GM12801 (cell line): ENCODE measurements around the gene KIF18B.

Source experiments
- TF ChIP-seq, protein P1 (sequence below): IDR thresholded peaks from one replicate; pipeline ENCODE4 v1.5.1; 2011; ENCODE audit warnings: control low read depth; ENCODE audit not compliant: insufficient read length; ENCODE audit errors: extremely low read depth

Gene KIF18B

DNA sequence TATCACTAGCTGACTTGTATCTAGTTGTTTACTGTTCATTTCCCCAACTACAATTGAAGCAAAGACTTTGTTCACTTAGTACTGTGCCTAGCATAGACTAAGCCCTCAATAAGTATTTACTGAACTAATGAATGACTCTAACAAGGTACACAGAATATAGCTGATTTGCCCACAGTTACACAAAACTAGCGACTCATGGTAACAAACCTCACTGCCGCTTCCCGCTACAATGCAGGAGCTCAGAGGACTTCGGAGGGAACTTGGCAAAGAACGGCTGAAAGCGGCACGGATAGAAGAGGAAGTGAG is 48.9 kb downstream of the KIF18B start:
- TF ChIP-seq, protein P1, sequence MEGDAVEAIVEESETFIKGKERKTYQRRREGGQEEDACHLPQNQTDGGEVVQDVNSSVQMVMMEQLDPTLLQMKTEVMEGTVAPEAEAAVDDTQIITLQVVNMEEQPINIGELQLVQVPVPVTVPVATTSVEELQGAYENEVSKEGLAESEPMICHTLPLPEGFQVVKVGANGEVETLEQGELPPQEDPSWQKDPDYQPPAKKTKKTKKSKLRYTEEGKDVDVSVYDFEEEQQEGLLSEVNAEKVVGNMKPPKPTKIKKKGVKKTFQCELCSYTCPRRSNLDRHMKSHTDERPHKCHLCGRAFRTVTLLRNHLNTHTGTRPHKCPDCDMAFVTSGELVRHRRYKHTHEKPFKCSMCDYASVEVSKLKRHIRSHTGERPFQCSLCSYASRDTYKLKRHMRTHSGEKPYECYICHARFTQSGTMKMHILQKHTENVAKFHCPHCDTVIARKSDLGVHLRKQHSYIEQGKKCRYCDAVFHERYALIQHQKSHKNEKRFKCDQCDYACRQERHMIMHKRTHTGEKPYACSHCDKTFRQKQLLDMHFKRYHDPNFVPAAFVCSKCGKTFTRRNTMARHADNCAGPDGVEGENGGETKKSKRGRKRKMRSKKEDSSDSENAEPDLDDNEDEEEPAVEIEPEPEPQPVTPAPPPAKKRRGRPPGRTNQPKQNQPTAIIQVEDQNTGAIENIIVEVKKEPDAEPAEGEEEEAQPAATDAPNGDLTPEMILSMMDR: no peak

DNA sequence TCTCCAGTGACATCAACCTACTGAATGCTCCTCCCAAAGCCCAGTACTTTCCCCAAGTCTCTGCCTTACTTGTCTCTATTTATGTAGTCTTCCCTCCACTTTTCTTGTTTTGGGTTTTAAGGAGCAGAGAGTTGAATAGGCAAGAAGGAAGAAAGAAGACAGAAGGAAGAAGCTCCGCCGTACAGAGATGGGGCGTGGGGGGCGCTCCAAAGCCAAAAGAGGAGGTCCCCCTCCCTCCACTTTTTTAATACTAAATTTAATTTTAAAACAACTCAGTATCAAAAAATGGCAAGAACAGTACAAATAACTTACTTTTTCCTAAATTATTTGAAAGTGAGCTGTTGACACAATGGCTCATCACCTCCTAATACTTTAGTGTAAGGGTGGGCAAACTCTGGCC is 52.9 kb downstream of the KIF18B start:
- TF ChIP-seq, protein P1: no peak

DNA sequence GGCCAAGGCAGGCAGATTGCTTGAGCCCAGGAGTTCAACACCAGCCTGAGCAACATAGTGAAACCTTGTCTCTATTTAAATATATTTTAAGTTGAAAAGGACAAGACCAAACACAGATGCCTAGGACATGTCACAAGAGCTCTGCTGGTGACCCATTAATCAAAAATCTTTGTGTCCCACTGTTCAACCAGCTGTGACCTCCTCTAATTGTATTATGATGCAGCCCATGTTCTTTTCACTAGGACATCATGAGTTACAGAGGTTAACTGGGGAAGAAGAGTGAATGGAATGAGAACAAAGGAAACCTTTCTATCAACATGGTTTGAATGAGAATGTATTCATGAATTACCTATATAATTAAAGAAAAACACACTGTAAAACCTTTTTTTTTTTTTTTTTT is 55.3 kb downstream of the KIF18B start:
- TF ChIP-seq, protein P1: no peak

DNA sequence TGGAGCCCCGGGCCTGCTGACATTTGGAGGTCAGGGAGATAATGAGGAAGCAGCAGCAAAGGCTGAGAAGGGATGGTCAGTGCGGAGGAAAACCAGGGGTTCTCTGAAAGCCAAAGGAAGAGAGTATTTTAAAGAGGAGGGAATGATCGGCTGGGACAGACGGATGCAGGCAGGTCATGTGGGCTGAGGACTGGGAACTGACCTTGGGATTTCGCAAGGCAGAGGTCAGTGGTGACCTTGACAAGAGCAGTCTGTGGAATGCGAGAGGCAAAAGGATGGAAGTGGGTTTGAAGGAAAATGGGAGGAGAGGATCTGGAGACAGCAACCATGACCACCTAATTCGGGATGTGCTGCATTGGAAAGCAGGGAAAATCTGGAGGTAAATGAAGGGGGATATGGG is 58.6 kb downstream of the KIF18B start:
- TF ChIP-seq, protein P1: no peak

DNA sequence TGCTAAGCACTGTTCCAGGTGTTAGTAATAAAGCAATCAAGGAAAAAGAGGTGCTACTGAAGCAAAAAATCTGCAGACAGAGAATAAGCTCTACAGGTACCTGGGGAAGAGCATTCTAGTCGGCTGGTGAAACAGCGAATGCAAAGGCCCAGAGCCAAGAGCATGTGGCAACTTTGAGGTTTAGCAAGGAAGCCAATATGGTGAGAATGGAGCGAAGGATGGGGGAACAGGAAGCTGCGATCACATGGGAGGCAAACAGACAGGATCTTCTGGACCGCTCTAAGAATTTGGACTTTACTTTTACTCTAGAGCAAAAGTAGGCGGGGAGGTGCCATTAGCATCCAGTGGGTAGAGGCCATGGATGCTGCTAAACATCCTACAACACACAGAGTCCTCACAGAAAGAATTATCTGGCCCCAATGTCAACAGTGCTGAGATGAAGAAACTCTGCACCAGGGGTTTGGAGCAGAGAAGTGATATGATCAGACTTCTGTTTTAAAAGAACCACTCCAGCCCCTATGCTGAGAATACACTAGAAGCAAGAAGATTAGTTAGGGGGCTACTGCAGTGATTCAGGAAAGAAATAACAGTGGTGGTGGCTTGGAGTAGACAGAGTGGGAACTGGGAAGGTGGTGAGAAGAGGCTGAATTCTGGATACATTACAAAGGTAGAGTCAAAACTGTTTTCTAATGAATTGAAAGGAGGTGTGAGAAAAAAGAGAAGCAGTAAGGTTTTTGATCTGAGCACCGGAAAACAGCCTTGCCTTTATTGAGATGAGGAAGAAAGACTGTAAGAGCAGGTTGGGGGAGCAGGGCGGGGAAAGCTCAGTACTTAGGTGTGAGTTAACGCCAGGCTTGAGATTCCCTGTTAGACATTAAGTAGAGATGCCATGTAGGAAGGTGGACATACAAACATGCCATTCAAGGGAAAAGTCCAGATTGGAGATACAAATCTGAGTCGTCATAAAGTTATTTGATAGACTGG is 59.3 kb downstream of the KIF18B start:
- TF ChIP-seq, protein P1: no peak

DNA sequence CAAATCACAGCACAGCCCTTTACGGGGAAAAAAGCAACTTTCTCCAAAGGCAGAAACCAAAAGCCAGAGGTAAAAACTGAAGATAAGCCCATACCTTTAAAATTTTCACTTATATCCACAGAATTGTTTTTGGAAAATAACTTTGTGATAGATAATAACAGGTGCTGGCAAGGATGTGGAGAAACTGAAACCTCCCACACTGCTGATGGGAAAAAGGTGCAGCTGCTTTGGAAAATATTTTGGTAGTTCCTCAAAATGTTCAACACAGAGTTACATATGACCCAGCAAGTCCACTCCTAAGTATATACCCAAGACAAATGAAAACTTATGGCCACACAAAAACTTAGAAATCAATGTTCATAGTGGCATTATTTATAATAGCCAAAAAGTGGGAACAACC is 60.6 kb downstream of the KIF18B start:
- TF ChIP-seq, protein P1: no peak

DNA sequence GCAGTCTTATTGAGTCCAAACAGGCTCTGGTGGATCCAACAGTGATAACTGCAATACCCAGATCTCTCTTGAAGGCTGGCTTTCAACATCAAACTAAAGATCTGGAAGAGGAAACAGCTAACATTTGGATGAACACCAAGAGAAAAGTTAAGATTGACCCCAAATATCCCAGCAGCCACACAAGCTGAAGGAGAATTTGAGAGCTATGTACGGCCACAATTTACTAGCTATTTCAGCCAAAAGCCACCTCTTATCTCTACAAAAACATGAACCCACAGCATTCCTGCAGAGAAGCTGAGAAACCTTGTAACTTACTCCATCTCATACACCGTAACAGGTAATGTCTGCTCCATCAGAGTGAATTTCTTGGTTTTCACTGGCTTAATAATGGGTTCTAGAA is 62.6 kb downstream of the KIF18B start:
- TF ChIP-seq, protein P1: no peak

DNA sequence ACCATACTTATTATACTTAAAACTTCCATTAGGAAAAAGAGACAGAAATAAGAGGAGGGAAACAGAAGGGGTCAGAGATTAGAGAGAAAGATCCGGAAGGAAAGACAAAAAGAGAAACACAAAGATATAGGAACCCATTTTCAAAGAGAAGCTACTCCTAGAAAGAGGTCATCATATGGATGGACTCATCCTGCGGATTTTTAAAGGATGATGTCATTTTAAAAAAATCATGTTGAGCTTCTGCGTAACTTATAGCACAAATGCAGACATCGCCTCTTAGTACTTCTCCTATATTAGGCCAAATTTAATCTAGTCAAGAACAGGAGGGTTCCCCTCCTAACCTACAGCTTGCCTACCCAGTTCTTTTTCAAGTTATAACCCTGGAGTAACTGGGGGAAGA is 66.4 kb downstream of the KIF18B start:
- TF ChIP-seq, protein P1: no peak
